SKM-1 treated with dmso at 0.1 percent for 144 hours (cell line): ENCODE measurements around the gene TRIM14.
A peak's percentile ranks its signal among the peaks of the same experiment; 100 is the strongest.

Experiments used
- DNase-seq: peaks from one replicate; lab custom pipeline; 2025; ENCODE audit not compliant: unreplicated experiment; lab: John Stamatoyannopoulos, UW

TRIM14 gene, protein sequence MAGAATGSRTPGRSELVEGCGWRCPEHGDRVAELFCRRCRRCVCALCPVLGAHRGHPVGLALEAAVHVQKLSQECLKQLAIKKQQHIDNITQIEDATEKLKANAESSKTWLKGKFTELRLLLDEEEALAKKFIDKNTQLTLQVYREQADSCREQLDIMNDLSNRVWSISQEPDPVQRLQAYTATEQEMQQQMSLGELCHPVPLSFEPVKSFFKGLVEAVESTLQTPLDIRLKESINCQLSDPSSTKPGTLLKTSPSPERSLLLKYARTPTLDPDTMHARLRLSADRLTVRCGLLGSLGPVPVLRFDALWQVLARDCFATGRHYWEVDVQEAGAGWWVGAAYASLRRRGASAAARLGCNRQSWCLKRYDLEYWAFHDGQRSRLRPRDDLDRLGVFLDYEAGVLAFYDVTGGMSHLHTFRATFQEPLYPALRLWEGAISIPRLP

DNA sequence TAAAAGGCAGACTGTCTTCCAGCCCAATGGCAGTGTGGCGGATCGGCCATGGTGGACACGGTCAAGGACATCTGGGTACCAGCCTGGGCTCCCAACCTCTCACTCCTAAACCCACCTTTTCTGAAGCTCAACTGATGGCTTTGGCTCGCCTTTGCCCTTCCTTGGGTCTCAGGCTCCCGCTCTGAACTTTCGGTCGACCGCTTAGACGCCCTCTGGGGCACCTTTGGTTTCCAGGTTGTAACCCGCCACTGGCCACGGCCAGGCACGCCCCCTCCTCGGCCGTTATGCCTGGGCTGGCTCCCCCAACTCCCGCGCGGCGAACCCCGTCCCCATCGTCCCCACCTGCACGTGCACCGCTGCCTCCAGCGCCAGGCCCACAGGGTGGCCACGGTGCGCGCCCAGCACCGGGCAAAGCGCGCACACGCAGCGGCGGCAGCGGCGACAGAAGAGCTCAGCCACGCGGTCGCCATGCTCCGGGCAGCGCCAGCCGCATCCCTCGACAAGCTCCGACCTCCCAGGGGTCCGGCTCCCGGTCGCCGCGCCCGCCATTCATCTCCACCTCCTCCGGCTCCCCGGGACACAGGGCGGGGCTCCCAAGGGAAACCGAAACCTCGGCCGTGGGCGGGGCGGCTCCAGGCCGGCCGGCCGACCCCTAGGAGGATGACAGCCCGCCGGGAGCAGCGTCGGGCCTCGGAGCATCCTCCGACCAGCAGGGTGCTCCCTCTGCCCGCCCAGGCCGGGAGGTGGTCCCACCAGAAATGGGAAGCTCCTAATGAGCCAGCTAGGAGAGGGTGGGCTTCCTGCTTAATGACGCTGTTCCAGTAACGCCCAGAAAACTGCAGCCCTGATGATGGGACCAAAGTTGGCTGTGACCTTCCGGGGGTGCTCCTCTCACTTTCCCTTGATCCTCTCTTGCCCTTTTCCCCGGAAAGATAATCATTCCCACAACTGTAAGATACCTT lies at the start of gene TRIM14:
Gene TRIM14, minus strand, starts transcription at position 583 of the 962 bp plus-strand sequence. Its CDS starts 34 bp downstream, at position 549.
- no peak for DNase-seq

DNA sequence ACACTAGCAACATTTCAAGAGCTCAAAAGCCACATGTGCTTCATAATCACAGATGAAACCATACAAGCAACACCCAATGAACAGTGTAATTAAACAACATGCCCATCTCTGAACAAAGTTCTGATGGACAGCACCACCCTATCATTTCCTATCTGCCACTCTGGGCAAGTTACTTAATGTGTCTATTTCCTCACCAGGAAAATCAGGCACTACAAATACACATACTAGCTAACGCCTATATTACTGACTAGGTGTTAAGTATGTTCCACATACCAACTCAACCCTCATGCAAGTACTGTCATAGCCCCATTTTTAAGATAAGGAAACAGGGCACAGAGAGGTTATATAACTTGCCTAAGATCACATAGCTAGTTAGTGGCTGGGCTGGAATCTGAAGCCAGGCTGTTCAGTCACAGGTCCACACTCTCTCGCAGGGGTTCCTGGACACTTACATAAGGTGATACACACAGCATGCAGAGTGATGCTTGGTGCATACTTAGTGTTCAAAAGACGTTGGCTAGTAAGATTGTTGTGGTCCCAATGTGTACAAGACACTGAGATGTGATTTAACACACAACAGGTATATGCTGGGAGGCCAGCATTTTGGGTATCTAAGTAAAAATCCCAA lies 49.2 kb upstream of the TRIM14 start:
- DNase-seq = no peak

DNA sequence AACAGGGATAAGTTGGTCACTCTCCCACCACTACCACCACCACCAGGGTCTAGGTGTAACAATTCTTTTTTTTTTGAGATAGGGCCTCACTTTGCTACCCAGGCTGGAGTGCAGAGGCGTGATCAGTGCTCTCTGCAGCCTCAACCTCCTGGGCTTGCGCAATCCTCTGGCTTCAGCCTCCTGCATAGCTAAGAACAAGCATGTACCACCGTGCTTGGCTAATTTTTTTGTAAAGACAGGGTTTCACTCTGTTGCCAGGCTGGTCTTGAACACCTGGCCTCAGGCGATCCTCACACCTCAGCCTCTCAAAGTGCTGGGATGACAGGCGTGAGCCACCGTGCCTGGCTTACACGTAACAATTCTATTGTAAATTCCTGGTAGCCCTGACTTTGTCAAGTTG lies 45.9 kb upstream of the TRIM14 start:
- no peak for DNase-seq

DNA sequence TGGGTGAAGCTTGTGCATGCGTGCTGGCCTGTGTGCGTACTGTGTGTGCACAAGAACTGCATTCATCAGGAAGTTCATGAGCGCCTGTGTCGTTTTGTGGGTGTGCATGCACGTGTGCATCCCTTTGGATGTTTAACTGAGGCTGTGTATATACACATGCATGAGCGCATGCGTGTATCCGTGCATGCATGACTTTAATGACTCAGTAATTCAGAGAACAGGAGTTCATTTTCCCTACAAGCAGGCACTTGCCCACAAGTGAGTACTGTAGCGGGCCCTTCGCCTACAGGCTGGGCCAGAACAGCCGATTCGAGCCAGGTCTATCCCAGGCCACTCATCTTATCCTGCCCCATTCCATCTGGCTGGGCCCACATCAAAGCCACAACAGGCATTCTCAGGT lies 43.6 kb upstream of the TRIM14 start:
- DNase-seq = no peak

DNA sequence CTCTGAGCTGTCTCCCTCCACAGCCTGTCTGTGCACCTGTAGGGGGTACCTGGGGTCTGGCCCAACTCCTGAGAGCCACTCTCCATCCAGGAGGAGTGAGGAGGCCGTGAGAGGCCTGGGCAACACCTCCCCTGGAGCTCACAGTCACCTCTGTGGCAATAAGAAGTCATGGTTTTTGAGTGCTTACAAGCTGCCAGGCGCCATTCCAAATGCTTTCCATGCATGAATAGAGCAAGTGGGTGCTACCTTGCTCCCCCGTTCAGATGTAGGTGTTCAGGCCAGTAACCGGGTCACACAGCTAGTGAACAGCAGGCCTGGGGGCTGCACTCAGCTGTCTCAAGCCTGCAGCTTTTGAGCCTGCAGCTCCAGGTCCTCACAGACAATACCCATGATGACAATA lies 42.8 kb upstream of the TRIM14 start:
- no peak for DNase-seq

DNA sequence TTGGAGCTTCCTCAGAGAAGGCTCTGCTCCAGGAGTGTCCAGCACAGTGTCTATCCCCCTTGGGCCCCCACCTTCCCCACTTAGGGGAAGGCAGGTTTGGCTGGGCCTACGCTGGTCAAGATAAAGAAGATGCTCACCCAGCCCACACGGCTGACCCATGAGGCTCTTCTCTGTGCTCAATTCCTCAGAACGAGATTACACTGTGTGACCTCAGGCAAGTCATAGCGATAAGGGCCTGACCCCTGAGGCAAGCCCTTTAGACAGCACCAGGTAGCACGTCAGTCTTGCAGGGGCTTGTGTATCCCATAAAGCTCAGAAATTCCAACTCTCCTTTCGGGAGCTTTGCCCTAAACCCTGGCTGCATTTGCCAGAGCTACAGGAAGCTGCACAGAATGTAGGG lies 40.8 kb upstream of the TRIM14 start:
- no peak for DNase-seq

DNA sequence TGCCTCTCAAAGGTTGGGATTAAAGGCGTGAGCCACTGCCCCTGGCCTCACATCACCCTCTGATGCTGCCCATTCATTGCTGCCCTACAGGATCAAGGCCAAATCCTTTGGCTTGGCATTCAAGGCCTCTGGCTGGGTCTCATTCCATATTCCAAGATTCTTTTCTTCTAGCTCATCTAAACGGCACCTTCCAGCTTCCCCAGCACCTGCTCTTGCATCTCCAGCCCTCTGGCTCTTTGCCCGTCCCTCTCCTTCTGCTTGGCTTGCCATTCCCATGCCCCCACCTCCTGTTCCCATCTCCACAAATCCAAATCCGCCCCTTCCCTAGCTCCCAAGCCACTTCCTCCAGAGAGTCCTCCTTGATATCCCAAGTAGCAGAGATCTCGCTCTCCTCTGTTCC lies 40.3 kb upstream of the TRIM14 start:
- DNase-seq = no peak

DNA sequence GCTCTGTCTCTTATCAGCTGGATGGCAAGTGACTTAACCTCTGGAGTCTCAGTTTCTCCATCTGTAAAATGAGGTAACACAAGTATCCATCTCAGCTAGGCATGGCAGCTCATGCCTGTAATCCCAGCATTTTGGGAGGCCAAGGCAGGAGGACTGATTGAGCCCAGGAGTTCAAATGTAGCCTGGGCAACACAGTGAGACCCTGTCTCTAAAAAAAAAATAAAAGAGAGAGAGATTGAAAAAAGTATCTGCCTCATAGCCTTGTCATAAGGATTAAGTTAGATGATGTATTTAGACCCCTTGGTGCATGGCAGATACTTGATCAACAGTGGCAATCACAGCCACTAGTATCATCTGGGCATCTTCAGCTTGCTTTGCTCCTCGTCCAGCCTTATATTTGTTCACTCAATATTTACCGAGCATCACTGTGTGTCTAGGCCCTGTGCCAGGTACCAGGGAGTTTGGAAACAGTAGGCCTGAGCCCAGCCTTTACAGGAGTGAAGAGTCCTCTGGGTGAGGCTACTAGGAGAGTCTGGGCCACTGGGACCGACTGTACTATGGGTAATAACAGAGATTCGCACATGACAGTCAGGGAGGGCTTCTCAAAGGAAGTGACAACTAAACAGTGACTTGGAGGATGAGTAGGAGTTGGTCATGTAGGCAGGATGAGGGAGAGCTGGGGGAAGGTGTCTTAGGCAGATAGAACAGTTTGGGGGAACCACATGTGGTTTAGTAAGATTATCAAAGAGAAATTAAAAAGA lies 39.2 kb upstream of the TRIM14 start:
- DNase-seq = no peak

DNA sequence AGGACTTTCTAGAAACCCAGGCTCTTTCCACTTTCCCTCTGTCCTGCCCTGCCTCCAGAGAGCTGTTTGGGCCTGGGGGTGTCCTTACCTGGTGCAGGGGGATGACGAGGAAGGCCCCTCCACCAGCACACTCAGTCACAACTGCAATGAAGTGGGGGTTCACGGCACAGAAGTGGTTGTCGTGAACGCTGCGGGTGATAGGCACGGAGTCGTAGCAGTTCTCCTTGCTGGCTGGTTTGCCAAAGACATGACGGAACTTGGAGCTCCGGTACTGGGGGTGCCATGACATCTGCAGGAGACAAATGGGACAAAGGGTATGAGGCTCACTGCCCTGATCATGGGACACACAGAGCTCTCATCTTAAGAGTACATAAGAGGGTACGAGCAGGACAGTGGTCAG lies 38.4 kb upstream of the TRIM14 start:
- no peak for DNase-seq

DNA sequence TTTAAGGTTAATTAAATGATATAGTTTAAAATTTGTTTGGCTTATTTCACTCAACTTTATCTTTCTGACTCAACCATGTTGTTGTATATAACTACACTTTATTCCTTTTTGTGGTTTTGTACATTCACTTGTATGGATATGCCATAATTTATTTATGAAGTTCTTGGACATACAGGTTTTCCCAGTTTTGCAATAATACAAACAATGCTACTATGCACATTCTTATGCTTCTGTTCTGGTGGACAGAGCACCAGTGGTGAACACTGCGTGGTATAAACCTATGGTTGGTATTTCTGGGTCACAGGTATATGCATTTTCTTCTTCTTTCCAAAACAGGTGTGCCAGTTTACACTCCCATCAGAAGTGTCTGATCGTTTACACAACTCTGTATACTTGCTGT lies 35.7 kb upstream of the TRIM14 start:
- no peak for DNase-seq

DNA sequence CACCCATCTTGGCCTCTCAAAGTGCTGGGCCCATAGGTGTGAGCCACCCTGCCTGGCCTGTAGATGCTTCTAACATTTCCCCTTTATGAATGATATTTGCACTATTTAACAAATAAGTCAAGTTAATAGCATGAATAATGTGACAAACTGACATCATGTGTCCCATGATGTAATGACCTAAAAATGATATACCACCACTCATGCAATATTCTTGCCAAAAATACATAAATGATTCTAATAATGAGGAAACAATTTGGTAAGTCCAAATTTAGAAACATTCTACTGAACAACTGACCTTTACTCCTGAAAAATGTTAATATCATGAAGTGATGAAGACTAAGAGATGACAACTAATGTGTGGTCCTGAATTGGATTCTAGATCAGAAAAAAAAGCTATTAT lies 33.5 kb upstream of the TRIM14 start:
- no peak for DNase-seq

DNA sequence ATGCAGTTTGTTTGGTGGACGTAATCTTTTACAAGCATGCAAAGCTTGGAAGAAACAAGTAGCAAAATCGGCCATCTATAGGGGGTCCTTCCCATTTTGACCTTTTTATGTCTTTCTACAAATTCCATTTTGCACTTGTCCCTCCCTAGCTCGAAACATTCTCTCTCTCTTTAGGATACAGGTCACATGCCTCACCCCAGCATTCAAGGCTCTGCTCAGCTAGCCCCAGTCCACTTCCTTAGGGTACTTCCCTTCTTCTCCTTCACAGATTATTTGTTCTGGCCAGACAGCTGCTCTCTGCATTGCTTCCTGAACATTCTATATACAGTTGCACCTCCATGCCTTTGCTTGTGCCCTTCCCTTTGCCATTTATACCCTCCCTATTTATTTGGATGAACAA lies 31.7 kb upstream of the TRIM14 start:
- no peak for DNase-seq

DNA sequence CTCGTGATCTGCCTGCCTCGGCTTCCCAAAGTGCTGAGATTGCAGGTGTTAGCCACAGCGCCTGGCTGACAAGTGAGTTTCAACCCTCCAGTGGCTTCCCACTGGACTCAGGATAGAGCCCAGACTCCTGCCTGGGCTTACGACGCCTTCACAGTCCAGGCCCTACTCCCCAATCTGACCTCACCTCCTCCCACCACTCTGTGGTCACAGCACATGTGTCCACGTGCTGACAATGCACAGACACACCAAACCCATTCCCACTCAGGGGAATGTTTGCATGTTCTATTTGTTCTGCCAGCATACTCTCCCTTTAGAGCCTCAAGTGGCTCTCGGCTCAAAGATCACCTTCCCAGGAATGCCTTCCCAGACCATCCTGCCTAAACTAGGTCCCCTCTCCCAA lies 31.1 kb upstream of the TRIM14 start:
- DNase-seq = no peak

DNA sequence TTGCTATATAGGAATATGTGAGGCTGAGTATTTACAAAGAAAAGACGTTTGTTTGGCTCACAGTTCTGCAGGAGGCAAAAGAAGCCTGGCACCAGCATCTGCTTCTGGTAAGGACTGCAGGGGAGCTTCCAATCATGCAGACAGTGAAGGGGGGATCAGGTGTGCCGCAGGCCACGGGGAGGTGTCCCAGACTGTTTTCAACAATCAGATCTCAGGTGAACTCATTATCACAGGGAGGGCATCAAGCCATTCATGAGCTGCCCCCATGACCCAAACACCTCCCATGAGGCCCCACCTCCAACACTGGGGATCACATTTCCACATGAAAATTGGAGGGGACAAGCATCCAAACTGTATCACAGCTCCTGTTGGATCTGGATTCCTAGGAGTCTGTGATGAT lies 30.4 kb upstream of the TRIM14 start:
- no peak for DNase-seq

DNA sequence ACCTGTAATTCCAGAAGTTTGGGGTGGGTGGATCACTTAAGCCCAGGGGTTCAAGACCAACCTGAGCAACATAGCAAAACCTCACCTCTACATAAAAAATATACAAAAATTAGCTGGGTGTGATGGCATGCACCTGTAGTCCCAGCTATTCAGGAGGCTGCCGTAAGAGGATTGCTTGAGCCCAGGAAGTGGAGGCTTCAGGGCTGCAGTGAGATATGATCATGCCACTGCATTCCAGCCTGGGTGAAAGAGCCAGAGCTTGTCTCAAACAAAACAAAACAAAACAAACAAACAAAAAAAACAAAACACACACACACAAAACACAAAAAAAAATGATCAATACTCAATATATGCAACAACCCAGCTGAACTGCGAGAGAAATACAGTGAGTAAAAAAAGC lies 29.5 kb upstream of the TRIM14 start:
- DNase-seq = no peak

DNA sequence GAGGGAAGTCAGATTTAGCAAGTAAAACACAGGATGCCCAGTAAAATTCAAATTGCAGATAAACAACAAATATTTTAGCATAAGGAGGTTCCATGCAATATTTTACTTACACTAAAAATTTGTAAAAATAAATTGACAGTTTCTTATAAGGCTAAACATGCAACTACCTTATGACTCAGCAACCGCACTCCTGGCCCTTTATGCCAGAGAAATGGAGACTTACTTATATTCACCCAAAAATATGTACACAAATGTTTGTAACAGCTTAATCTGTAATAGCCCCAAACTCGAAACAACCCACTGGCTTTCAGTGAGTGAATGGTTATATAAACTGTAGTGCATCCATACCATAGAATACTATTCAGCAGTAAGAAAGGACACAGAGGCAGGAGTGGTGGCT lies 28.6 kb upstream of the TRIM14 start:
- DNase-seq = no peak

DNA sequence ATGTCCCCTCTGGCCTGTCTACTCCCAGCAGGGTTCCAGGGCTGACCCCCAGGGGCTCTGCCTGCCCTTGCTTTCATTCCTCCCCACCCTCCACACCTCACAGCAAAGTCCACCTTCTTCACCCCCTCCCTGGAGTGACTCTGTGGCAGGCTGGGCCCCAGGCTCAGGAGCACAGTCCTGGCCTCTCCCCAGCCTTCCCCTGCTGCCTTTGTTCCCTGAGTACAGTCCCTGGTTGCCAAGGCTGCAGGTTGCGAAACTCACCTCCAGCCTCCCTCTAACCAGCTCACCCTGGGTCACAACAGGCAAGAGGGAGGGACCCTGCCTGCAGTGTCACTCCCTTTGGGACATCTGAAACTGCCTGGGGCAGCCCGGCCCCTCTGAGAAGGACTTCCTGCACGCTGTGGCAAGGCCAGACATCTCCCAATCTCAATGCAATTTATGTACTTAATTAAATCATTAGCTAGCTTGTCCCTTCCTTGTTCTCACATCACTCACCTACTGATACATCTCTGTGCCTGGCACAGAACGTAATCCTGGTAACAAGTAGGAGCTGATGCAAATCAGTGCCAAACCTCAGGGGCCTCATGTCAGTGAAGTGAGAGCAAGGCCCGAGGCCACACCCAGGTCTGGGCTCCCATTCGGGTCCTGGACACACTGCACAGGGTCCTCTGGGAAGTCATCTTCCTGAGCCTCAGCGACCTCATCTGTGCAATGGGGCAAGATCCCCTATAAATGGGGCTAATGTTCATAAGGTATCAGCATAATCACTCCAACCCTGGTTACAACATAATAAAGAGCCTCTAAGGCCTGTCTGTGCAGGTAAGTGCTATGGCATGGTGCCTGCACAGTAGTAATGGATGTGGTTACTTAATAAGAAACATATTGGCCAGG lies 27.3 kb upstream of the TRIM14 start:
- DNase-seq = peak; percentile 61

DNA sequence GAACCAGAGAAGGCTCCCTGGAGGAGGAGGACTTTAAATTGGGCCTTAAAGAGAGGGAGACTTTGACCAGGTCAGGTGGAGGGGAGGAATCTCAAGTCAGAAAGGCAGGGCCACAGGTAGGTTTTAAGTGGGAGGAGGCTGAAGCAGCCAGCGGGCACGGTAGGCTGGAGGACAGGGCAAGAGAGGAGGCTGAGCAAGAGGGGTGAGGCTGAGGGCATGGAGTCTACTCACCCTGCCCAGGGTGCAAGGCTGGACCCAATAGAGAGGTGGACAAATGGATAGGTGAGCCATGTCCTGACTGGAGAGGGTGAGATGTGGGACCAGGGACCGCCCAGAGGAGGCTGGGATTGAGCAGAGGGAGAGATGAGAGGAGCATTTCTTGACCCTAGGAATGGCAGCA lies 25.6 kb upstream of the TRIM14 start:
- no peak for DNase-seq

DNA sequence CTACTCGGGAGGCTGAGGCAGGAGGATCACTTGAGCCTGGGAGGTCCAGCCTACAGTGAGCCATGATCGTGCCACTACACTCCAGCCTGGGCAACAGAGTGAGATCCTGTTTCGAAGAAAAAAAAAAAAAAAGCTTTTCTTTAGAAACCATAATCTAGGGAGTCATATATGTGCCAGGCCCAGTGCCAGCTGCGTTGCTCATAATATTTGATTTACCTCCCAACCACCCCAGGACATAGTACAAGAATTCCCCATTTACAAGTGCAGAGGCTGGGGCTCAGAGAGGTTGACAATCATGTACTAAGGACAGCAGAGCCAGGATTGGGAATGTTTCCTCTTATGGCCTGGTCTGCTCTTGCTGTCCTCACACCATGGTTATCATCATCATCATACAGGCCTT lies 25.1 kb upstream of the TRIM14 start:
- DNase-seq = no peak

DNA sequence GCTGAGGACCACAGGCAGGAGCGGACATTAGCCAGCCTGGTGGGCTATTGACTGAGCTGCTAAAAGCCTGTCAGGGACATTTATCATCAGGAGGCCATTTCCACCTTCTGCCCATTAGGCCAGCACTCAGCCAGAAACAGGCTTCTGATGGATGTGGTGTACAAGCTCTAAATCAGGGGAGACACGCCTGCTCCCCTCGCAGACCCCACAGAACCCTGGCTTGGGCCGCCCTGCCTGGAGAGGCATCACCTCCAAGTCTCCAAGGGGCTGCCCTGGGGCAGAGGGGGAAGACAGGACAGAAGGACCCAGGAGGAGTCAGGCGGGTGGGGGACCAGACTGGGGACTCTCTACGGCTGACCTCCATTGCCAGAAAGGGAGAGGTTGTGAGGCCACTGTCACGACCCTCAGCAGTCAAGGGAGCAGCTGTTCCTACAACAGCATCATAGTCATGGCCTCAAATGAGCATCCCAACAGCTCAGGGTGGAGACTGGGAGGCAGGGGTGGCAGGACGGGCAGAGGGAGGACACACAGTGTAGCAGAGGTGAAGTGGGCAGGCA lies 24.0 kb upstream of the TRIM14 start:
- no peak for DNase-seq
